GM12872 (cell line): ENCODE measurements around the gene ADPRHL1.

Experiments used
- CTCF ChIP-seq: IDR thresholded peaks from 3 replicates; pipeline ENCODE4 v1.5.1; 2011; ENCODE audit warnings: low read depth, mild to moderate bottlenecking, low read length, moderate library complexity; ENCODE audit not compliant: insufficient read depth

Gene ADPRHL1

GRCh38 chr13:113410472-113411201 is 42.7 kb downstream of the ADPRHL1 start:
- no peak for TF ChIP-seq CTCF

GRCh38 chr13:113408562-113408961 is 44.7 kb downstream of the ADPRHL1 start:
- no peak for TF ChIP-seq CTCF

GRCh38 chr13:113407531-113408393 is 45.5 kb downstream of the ADPRHL1 start:
- no peak for TF ChIP-seq CTCF

GRCh38 chr13:113407103-113407530 is 46.2 kb downstream of the ADPRHL1 start:
- no peak for TF ChIP-seq CTCF

- TF ChIP-seq CTCF: no peak
Observed at GRCh38 chr13:113406321-113407102, 46.8 kb downstream of the ADPRHL1 start.

GRCh38 chr13:113405481-113406300 is 47.6 kb downstream of the ADPRHL1 start:
- no peak for TF ChIP-seq CTCF
